Nephron progenitor cell (in vitro differentiated cells): ENCODE results near the gene PIK3R2.

Experiments
- DNase-seq: peaks from one replicate; pipeline ENCODE4 v3.0.0; 2021
- H3K27ac Mint-ChIP-seq: 2 replicates; pipeline ENCODE4 v1.8.0; 2021; ENCODE audit warnings: mild to moderate bottlenecking, moderate library complexity, mixed read lengths
- H3K27me3 Mint-ChIP-seq: 2 replicates; pipeline ENCODE4 v1.8.0; 2021; ENCODE audit warnings: mild to moderate bottlenecking, low read depth, mixed read lengths; ENCODE audit not compliant: poor library complexity
- H3K36me3 Mint-ChIP-seq: 2 replicates; pipeline ENCODE4 v1.8.0; 2021; ENCODE audit warnings: low read depth, mixed read lengths
- H3K4me1 Mint-ChIP-seq: 2 replicates; pipeline ENCODE4 v1.8.0; 2021; ENCODE audit warnings: mixed read lengths
- H3K4me3 Mint-ChIP-seq: 2 replicates; pipeline ENCODE4 v1.8.0; 2021; ENCODE audit warnings: mild to moderate bottlenecking, moderate library complexity, mixed read lengths
- H3K9me3 Mint-ChIP-seq: 2 replicates; pipeline ENCODE4 v1.8.0; 2021; ENCODE audit warnings: mild to moderate bottlenecking, moderate library complexity, mixed read lengths
- CTCF ChIP-seq: fragments of 200-600 bp; sonication (generic); IDR thresholded peaks from 2 replicates; pipeline ENCODE4 v1.5.0; 2021; ENCODE audit warnings: antibody characterized with exemption

Gene PIK3R2

GRCh38 chr19:18120127-18120526 lies 32.8 kb upstream of the PIK3R2 start:
- peaks cover 6% of the 10 kb centered on the region for H3K27me3 Mint-ChIP-seq
- H3K4me3 Mint-ChIP-seq: peak overlapping the region; percentile 16
- peaks cover 42% of the 10 kb centered on the region for H3K4me1 Mint-ChIP-seq
- DNase-seq: no peak
- TF ChIP-seq CTCF: no peak
- H3K36me3 Mint-ChIP-seq: peaks cover 8% of the 10 kb centered on the region
- H3K9me3 Mint-ChIP-seq: no peaks in the 10 kb centered on the region
- H3K27ac Mint-ChIP-seq: no peak overlapping the region

- H3K27ac Mint-ChIP-seq: no peak overlapping the region
- no peak overlapping the region for H3K4me3 Mint-ChIP-seq
- no peak for TF ChIP-seq CTCF
- H3K36me3 Mint-ChIP-seq: peaks cover 12% of the 10 kb centered on the region
- H3K4me1 Mint-ChIP-seq: peaks cover 42% of the 10 kb centered on the region
- peaks cover 6% of the 10 kb centered on the region for H3K27me3 Mint-ChIP-seq
- no peak for DNase-seq
- H3K9me3 Mint-ChIP-seq: no peaks in the 10 kb centered on the region
Observed at GRCh38 chr19:18121166-18121565, 31.8 kb upstream of the PIK3R2 start.

GRCh38 chr19:18122424-18122823 lies 30.5 kb upstream of the PIK3R2 start:
- no peak overlapping the region for H3K4me3 Mint-ChIP-seq
- H3K4me1 Mint-ChIP-seq: peaks cover 36% of the 10 kb centered on the region
- H3K36me3 Mint-ChIP-seq: peaks cover 15% of the 10 kb centered on the region
- no peak for DNase-seq
- peak overlapping the region; percentile 54 for H3K27ac Mint-ChIP-seq
- H3K27me3 Mint-ChIP-seq: peaks cover 6% of the 10 kb centered on the region
- H3K9me3 Mint-ChIP-seq: no peaks in the 10 kb centered on the region
- no peak for TF ChIP-seq CTCF

- peaks cover 6% of the 10 kb centered on the region for H3K27me3 Mint-ChIP-seq
- H3K36me3 Mint-ChIP-seq: peaks cover 15% of the 10 kb centered on the region
- peak; percentile 29 for DNase-seq
- TF ChIP-seq CTCF: no peak
- H3K9me3 Mint-ChIP-seq: no peaks in the 10 kb centered on the region
- peak overlapping the region; percentile 77 for H3K27ac Mint-ChIP-seq
- H3K4me1 Mint-ChIP-seq: peaks cover 33% of the 10 kb centered on the region
- H3K4me3 Mint-ChIP-seq: no peak overlapping the region
Observed at GRCh38 chr19:18122860-18123795, 29.8 kb upstream of the PIK3R2 start.

- TF ChIP-seq CTCF: no peak
- peak overlapping the region; percentile 77 for H3K27ac Mint-ChIP-seq
- no peak overlapping the region for H3K4me3 Mint-ChIP-seq
- H3K27me3 Mint-ChIP-seq: peaks cover 6% of the 10 kb centered on the region
- H3K36me3 Mint-ChIP-seq: peaks cover 20% of the 10 kb centered on the region
- DNase-seq: no peak
- H3K9me3 Mint-ChIP-seq: no peaks in the 10 kb centered on the region
- peaks cover 26% of the 10 kb centered on the region for H3K4me1 Mint-ChIP-seq
Observed at GRCh38 chr19:18123819-18124218, 29.1 kb upstream of the PIK3R2 start.

GRCh38 chr19:18126097-18126496 lies 26.9 kb upstream of the PIK3R2 start:
- no peak for TF ChIP-seq CTCF
- H3K4me1 Mint-ChIP-seq: peaks cover 14% of the 10 kb centered on the region
- H3K27me3 Mint-ChIP-seq: peaks cover 2% of the 10 kb centered on the region
- peaks cover 32% of the 10 kb centered on the region for H3K36me3 Mint-ChIP-seq
- no peak for DNase-seq
- peak overlapping the region; percentile 84 for H3K27ac Mint-ChIP-seq
- H3K4me3 Mint-ChIP-seq: no peak overlapping the region
- H3K9me3 Mint-ChIP-seq: no peaks in the 10 kb centered on the region
